T-helper 2 cell treated with Interferon-gamma antibody and Interleukin-4, amounts not matched to agents 100 ng/mL and 5 ng/mL, for 36 hours (primary cell): ENCODE data around the gene RARRES2. TPM values are rescaled to one million over a fixed set of nuclear protein-coding genes. Genes with fewer than 3 reads are reported as not detected.

Experiments used
- intact Hi-C: fragments of 100-400 bp; cut with micrococcal nuclease; formaldehyde crosslinking; loops from one replicate; pipeline ENCODE4 v1.15.1; 2023
- total RNA-seq: library from RNA; stranded (reverse); gene quantifications from 2 replicates; pipeline ENCODE4 v1.2.3, GENCODE V29; 2022

The RARRES2 gene
- total RNA-seq, 1 donor from 2014 or later, result not detected

GRCh38 chr7:150363370-150363769, 21.9 kb upstream of the RARRES2 start:
- intact Hi-C loops, result no loop called here

- intact Hi-C loops, result no loop called here
Observed at GRCh38 chr7:150361807-150362621, 20.6 kb upstream of the RARRES2 start.

- intact Hi-C loops, result no loop called here
Observed at GRCh38 chr7:150361402-150361801, 20.0 kb upstream of the RARRES2 start.

- intact Hi-C loops, result no loop called here
Observed at GRCh38 chr7:150360363-150361058, 19.1 kb upstream of the RARRES2 start.

GRCh38 chr7:150359622-150360362, 18.4 kb upstream of the RARRES2 start:
- intact Hi-C loops, result no loop called here

GRCh38 chr7:150358988-150359621, 17.7 kb upstream of the RARRES2 start:
- intact Hi-C loops, result no loop called here

- intact Hi-C loops, result no loop called here
Observed at GRCh38 chr7:150358433-150358832, 17.0 kb upstream of the RARRES2 start.

- intact Hi-C loops, result loop anchor here (1.0 to 2.0 kb wide), 2 partner anchors 10 to 399 kb away; partner anchors contain the start of gene REPIN1
Observed at GRCh38 chr7:150357771-150358427, 16.5 kb upstream of the RARRES2 start.

GRCh38 chr7:150357270-150357669, 15.8 kb upstream of the RARRES2 start:
- intact Hi-C loops, result loop anchor here (1.0 to 2.0 kb wide), 2 partner anchors 11 to 400 kb away; partner anchors contain the start of gene REPIN1

- intact Hi-C loops, result loop anchor here (1.0 to 2.0 kb wide), 4 partner anchors 23 to 400 kb away; partner anchors contain the start of gene ZNF775
Observed at GRCh38 chr7:150356265-150356897, 15.0 kb upstream of the RARRES2 start.

GRCh38 chr7:150355666-150356059, 14.2 kb upstream of the RARRES2 start:
- intact Hi-C loops, result loop anchor here (1.0 to 2.0 kb wide), 4 partner anchors 24 to 401 kb away; partner anchors contain the start of gene ZNF775

- intact Hi-C loops, result no loop called here
Observed at GRCh38 chr7:150351587-150352194, 10.3 kb upstream of the RARRES2 start.

- intact Hi-C loops, result no loop called here
Observed at GRCh38 chr7:150346922-150347321, 5.5 kb upstream of the RARRES2 start.

GRCh38 chr7:150345012-150345411, 3.6 kb upstream of the RARRES2 start:
- intact Hi-C loops, result no loop called here

GRCh38 chr7:150344299-150344698, 2.9 kb upstream of the RARRES2 start:
- intact Hi-C loops, result no loop called here

- intact Hi-C loops, result no loop called here
Observed at GRCh38 chr7:150343225-150343624, 1.8 kb upstream of the RARRES2 start.

GRCh38 chr7:150342121-150342408, 636 bp upstream of the RARRES2 start:
- intact Hi-C loops, result no loop called here

GRCh38 chr7:150340875-150341262, 560 bp downstream of the RARRES2 start:
- intact Hi-C loops, result no loop called here

- intact Hi-C loops, result no loop called here
Observed at GRCh38 chr7:150340024-150340749, 1.2 kb downstream of the RARRES2 start.
